ENCODE measurements around the gene TALDO1.

TALDO1 gene

GRCh38 chr11:782264-783174 lies 35.3 kb downstream of the TALDO1 start:
- Histone ChIP-seq H3K4me3 (ENCODE audit: low read length) (no peak overlapping the region), H3K27me3 (ENCODE audit: insufficient read depth, low read length) (no peaks in the 10 kb centered on the region), H3K27ac (ENCODE audit: low read depth, low read length) (no peak overlapping the region), H3K4me1 (ENCODE audit: insufficient read depth, low read length) (peaks cover 9% of the 10 kb centered on the region), H3K9me3 (ENCODE audit: insufficient read depth, low read depth, low read length) (no peaks in the 10 kb centered on the region), H3K9ac (ENCODE audit: low read depth, low read length) (no peak overlapping the region), H3K36me3 (ENCODE audit: insufficient read depth, low read length) (0 out of 2 replicates have a peak, but pooled peaks cover 10% of the 10 kb centered on the region)
- WGBS = 76% methylated on average over 36 of the region's 36 CpGs

GRCh38 chr11:783581-784015 lies 36.3 kb downstream of the TALDO1 start:
- no peaks in the 10 kb centered on the region for H3K9me3 ChIP-seq (ENCODE audit: insufficient read depth, low read depth, low read length)
- H3K4me1 ChIP-seq (ENCODE audit: insufficient read depth, low read length) = peaks cover 9% of the 10 kb centered on the region
- 0 out of 2 replicates have a peak, but pooled peaks cover 10% of the 10 kb centered on the region for H3K36me3 ChIP-seq (ENCODE audit: insufficient read depth, low read length)
- no peak overlapping the region; the same call in 1 of the 2 replicates for H3K27ac ChIP-seq (ENCODE audit: low read depth, low read length)
- no peaks in the 10 kb centered on the region for H3K27me3 ChIP-seq (ENCODE audit: insufficient read depth, low read length)
- no peak overlapping the region for H3K9ac ChIP-seq (ENCODE audit: low read depth, low read length)
- H3K4me3 ChIP-seq (ENCODE audit: low read length) = peak overlapping the region; percentile 11; the same call in 1 of the 2 replicates
- WGBS = 6% methylated on average over 24 of the region's 24 CpGs

GRCh38 chr11:786235-787083 lies 39.2 kb downstream of the TALDO1 start:
- Histone ChIP-seq H3K4me1 (ENCODE audit: insufficient read depth, low read length) (peaks cover 13% of the 10 kb centered on the region), H3K9me3 (ENCODE audit: insufficient read depth, low read depth, low read length) (no peaks in the 10 kb centered on the region), H3K4me3 (ENCODE audit: low read length) (no peak overlapping the region), H3K27ac (ENCODE audit: low read depth, low read length) (no peak overlapping the region), H3K36me3 (ENCODE audit: insufficient read depth, low read length) (peaks cover 5% of the 10 kb centered on the region; the same call in 1 of the 2 replicates), H3K27me3 (ENCODE audit: insufficient read depth, low read length) (no peaks in the 10 kb centered on the region), H3K9ac (ENCODE audit: low read depth, low read length) (no peak overlapping the region)
- 87% methylated on average over 23 of the region's 24 CpGs for WGBS

- H3K36me3 ChIP-seq (ENCODE audit: insufficient read depth, low read length) = peaks cover 10% of the 10 kb centered on the region; the same call in 1 of the 2 replicates
- no peak overlapping the region for H3K9ac ChIP-seq (ENCODE audit: low read depth, low read length)
- no peak overlapping the region for H3K27ac ChIP-seq (ENCODE audit: low read depth, low read length)
- WGBS = 93% methylated on average over 24 of the region's 24 CpGs
- no peak overlapping the region for H3K4me3 ChIP-seq (ENCODE audit: low read length)
- no peaks in the 10 kb centered on the region for H3K27me3 ChIP-seq (ENCODE audit: insufficient read depth, low read length)
- H3K4me1 ChIP-seq (ENCODE audit: insufficient read depth, low read length) = peaks cover 13% of the 10 kb centered on the region
- H3K9me3 ChIP-seq (ENCODE audit: insufficient read depth, low read depth, low read length) = no peaks in the 10 kb centered on the region
These were observed 39.9 kb downstream of the TALDO1 start for GRCh38 chr11:787084-787675.

GRCh38 chr11:788009-788640 lies 40.9 kb downstream of the TALDO1 start:
- Histone ChIP-seq H3K36me3 (ENCODE audit: insufficient read depth, low read length) (peaks cover 11% of the 10 kb centered on the region; the same call in 1 of the 2 replicates), H3K27ac (ENCODE audit: low read depth, low read length) (no peak overlapping the region), H3K4me3 (ENCODE audit: low read length) (no peak overlapping the region), H3K9ac (ENCODE audit: low read depth, low read length) (no peak overlapping the region), H3K27me3 (ENCODE audit: insufficient read depth, low read length) (no peaks in the 10 kb centered on the region), H3K9me3 (ENCODE audit: insufficient read depth, low read depth, low read length) (no peaks in the 10 kb centered on the region), H3K4me1 (ENCODE audit: insufficient read depth, low read length) (peaks cover 7% of the 10 kb centered on the region)
- WGBS = 87% methylated on average over 28 of the region's 28 CpGs

GRCh38 chr11:788953-789940 lies 42.0 kb downstream of the TALDO1 start:
- H3K27me3 ChIP-seq (ENCODE audit: insufficient read depth, low read length) = no peaks in the 10 kb centered on the region
- peaks cover 4% of the 10 kb centered on the region; the same call in 1 of the 2 replicates for H3K4me1 ChIP-seq (ENCODE audit: insufficient read depth, low read length)
- peaks cover 21% of the 10 kb centered on the region; the same call in 1 of the 2 replicates for H3K36me3 ChIP-seq (ENCODE audit: insufficient read depth, low read length)
- 62% methylated on average over 31 of the region's 31 CpGs for WGBS
- H3K4me3 ChIP-seq (ENCODE audit: low read length) = no peak overlapping the region
- no peaks in the 10 kb centered on the region for H3K9me3 ChIP-seq (ENCODE audit: insufficient read depth, low read depth, low read length)
- no peak overlapping the region for H3K9ac ChIP-seq (ENCODE audit: low read depth, low read length)
- H3K27ac ChIP-seq (ENCODE audit: low read depth, low read length) = no peak overlapping the region

- Histone ChIP-seq H3K4me1 (ENCODE audit: insufficient read depth, low read length) (peaks cover 4% of the 10 kb centered on the region; the same call in 1 of the 2 replicates), H3K27me3 (ENCODE audit: insufficient read depth, low read length) (no peaks in the 10 kb centered on the region), H3K9ac (ENCODE audit: low read depth, low read length) (no peak within 1 kb of the TSS), H3K27ac (ENCODE audit: low read depth, low read length) (no peak within 1 kb of the TSS), H3K36me3 (ENCODE audit: insufficient read depth, low read length) (peaks cover 26% of the 10 kb centered on the region; the same call in 1 of the 2 replicates), H3K4me3 (ENCODE audit: low read length) (no peak within 1 kb of the TSS), H3K9me3 (ENCODE audit: insufficient read depth, low read depth, low read length) (no peaks in the 10 kb centered on the region)
- WGBS = 16% methylated on average over 43 of the region's 44 CpGs
These were observed 42.7 kb downstream of the TALDO1 start, which contains the start of gene CEND1 for GRCh38 chr11:789943-790342. Gene CEND1 (minus strand): TSS chr11:790090. CDS start chr11:788576, 1,514 bp downstream.

- Histone ChIP-seq H3K4me3 (ENCODE audit: low read length) (no peak overlapping the region), H3K27me3 (ENCODE audit: insufficient read depth, low read length) (no peaks in the 10 kb centered on the region), H3K36me3 (ENCODE audit: insufficient read depth, low read length) (peaks cover 26% of the 10 kb centered on the region; the same call in 1 of the 2 replicates), H3K9me3 (ENCODE audit: insufficient read depth, low read depth, low read length) (no peaks in the 10 kb centered on the region), H3K27ac (ENCODE audit: low read depth, low read length) (0 out of 2 replicates have a peak overlapping the region, but pooled peaks have one; percentile 25), H3K9ac (ENCODE audit: low read depth, low read length) (no peak overlapping the region), H3K4me1 (ENCODE audit: insufficient read depth, low read length) (peaks cover 4% of the 10 kb centered on the region; the same call in 1 of the 2 replicates)
- 63% methylated on average over 18 of the region's 18 CpGs for WGBS
These were observed 43.7 kb downstream of the TALDO1 start for GRCh38 chr11:790721-791564.
